HG03469 (cell line): ENCODE measurements around the gene FTL.

ENCODE experiments used
- ATAC-seq: cut with Tn5 transposase; IDR thresholded peaks from one replicate; pipeline ENCODE4 v1.9.1; 2021; ENCODE audit warnings: mild to moderate bottlenecking, moderate library complexity, moderate number of reproducible peaks; ENCODE audit not compliant: unreplicated experiment

The FTL gene

DNA sequence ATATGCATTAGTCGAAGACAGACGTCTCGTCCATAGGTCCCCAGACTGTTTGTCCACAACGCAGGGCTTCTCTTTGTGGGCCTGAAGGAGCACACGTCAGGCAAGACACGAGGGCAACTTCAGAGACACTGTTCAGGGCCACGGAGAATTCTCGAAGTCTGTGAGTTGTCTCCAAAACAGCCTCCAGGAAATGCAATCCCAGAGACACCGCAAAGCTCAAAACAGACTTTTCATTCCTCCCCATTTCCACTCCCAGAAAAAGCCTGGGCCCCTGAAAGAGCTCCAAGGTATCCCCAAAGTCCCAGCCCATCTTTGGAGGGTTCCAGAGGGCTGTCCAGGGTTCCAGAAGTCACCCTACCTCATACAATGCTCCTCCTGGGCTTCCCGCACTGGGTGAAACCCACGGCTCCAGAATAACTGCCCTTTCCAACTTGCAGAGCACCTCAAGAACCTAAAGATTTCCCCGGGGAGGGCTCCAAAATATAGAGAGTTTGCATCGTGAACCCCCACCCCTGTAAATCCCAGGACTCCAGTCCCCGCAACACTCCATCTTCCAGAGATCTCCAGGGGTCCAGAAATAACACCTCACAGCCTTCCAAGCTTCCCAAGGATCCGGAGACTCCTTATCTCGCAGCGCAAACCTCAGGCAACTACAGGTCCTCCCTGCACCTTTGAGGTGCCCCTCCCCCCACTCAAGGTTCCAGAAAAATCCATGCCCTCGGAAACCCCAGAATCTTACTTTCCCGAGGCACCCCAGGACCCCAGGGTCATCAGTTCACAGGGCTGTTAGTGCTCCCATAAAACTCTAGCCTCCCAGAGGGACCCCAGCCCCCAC is 687 bp upstream of the FTL start:
- no peak for ATAC-seq

DNA sequence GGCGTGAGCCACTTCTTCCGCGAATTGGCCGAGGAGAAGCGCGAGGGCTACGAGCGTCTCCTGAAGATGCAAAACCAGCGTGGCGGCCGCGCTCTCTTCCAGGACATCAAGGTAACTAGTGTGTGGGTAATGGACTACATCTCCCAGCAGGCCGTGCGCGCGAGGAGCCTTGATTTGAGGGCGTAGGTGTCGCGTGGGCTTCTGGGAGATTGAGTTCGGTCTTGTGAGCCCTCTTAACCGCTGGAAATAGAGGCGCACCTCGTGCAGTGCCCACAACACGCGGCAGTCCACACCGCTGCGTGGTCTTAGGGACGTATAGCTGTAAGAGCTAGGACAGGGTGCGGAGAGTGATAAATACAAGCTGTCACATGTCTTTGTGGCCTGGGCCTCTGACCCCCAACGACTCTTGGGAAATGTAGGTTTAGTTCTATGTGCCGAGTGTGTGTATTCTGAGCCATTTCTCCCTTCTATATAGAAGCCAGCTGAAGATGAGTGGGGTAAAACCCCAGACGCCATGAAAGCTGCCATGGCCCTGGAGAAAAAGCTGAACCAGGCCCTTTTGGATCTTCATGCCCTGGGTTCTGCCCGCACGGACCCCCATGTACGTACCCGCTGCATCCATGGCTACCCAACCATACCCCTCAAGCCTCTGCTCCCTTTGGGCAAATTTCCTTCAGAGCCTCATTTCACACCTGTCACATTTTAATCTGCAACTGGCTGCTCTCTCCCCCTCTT is 864 bp downstream of the FTL start:
- ATAC-seq: no peak

DNA sequence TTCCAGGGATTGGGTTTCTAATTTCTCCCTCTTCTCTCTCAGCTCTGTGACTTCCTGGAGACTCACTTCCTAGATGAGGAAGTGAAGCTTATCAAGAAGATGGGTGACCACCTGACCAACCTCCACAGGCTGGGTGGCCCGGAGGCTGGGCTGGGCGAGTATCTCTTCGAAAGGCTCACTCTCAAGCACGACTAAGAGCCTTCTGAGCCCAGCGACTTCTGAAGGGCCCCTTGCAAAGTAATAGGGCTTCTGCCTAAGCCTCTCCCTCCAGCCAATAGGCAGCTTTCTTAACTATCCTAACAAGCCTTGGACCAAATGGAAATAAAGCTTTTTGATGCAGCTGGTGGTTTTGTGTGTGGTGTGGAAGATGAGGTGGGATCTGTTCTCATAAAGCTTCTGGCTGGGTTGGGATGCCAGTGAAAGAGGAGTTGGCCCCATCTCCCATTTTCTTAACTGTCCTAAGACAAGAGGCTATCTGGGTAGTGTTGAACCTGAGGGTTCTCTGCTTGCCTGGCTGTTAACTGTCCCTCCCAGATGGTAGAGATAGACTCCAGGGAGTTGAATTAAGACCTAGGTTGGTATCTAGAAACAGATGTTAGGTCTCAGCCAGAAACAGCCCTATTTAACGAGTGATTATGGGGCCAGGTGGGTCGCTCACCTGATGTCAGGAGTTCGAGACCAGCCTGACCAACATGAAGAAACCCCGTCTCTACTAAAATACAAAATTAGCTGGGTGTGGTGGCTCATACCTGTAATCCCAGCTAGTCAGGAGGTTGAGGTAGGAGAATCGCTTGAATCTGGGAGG is 1.6 kb downstream of the FTL start:
- no peak for ATAC-seq

DNA sequence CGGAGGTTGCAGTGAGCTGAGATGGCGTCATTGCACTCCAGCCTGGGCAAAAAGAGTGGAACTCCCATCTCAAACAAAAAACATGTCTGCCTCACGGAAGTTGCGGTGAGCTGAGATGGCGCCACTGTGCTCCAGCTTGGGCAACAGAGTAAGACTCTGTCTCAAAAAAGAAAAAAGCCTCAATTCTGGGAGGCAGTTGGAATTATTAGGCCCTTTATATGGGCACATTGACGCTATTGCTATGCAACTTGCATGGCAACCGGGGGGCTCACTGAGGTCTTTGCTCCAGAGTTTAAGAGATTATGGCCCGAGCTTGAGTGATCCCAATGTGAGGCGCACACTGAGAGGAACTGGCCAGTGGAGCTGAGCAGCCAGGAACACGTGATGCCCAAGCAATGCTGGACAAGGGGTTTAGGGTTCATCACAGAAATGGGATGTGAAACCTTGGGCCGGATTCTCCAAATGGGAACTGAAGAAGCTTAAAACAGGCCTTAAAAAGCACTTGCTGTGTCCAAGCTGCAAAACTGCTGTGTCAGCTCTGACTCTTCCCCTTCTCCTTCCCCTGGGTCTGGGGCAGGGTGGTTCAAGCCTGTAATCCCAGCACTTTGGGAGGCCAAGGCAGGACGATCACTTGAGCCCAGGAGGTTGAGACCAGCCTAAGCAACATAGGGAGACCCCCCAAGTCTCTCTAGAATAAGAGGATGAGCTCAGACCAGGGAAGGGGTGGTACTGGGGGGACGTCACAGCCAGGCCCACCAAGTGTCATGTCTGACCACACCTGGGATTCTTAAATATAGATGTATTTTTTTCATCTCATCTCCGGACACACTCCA is 2.5 kb downstream of the FTL start:
- no peak for ATAC-seq

DNA sequence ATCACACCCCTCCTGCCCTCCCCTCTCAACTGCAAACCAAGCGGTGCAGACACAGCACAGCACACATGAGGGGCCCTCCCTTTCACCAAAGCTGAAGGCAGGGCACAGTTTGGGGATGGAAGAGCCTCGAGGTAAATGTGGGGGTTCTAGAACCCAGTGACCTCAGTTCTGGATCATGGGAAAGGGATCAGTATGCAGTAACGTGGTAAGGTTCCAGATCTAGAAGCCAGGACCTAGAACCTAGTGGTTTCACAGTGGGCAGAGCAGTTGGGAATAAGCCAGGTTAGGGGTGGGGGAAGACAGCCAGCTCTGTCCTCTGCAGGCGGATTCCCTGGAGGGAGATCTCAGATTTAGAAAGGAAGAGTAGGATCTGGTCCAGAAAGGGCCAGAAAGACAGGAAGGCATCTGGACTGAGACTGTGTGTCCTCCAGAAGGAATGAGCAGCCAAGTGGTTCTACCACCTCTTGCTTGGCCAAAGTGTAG is 3.1 kb downstream of the FTL start:
- no peak for ATAC-seq

DNA sequence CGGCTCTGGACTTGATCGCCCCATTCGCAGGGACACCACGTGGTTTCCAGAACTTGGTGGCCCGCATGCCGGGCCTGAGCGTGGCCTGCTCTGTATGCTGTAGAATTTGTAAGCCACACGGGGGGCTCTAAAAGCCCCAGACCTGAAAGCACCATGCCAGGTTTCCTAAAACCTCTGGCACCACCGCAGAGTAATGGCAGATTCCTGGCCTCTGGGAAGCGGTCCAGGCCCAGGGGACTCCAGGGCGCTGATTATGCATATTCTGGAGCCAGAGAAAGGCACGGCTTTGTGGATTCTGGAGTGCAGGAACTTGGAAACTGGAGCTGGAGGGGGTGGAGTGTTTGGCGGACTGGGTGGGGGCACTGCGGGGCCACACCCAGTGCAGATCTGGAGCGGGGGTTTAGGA is 3.7 kb downstream of the FTL start:
- ATAC-seq: no peak

DNA sequence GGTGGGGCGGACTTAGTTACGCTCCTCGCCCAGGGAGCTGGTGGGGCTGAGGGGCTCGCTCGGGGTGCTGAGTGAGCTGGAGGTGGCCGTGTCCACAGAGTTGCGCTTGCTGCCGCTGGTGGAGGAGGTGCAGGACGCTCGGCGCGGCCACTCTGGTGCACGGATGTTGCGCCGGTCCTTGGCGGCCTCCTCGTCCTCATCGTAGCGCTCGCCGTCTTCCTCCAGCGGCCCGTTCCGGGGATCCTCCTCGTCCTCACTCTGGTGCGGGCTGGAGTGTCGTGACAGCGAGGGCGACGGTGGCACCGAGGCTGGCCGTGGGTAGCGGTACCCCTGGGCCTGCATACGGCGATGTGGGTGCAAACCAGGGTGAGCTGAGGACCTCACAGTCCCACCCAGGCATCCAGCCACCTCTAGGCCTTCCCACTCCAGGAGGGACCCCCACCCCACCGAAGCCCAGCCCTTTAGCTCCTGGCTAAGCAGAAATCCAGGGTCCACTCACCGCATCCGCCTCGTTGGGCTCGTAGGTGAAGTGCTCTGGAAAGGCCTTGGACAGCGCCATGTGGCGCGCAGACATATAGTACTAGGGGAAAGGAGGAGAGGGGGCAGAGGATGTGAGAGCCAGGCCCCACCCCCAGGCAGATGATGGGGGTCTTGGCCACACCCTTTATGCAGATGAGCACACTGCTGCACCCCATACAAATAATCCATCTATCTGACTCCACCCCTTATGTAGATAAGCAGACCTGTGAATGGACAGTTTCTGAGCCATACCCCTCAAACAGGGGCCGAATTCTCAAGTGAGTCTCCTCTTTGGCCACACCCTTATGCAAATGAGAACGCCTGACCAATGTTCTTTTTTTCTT is 4.4 kb downstream of the FTL start:
- no peak for ATAC-seq

DNA sequence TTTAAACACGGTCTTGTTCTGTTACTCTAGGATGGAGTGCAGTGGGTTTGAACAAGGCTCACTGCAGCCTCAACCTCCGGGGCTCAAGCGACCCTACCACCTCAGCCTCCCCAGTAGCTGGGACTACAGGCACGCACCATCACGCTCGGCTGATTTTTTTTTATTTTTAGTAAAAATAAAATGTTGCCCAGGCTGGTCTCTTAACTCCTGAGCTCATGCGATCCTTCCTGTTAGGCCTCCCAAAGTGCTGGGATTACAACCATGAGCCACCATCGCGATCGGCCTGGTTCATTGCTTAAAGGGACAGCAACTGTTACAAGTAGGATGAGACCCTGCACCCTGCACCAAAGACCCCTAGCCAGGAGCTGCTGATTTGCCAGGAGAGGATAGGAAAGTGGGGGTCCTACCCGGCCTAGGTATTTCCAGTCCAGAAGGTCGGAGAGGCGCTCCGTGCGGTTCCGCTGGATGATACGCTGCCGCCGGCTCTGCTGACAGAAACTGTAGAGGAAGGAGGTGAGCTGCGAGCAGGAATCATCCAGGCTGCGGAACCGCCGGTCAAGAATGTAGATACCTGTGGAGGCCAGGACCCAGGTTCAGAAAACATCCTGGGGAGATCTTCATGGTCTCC is 5.1 kb downstream of the FTL start:
- no peak for ATAC-seq

DNA sequence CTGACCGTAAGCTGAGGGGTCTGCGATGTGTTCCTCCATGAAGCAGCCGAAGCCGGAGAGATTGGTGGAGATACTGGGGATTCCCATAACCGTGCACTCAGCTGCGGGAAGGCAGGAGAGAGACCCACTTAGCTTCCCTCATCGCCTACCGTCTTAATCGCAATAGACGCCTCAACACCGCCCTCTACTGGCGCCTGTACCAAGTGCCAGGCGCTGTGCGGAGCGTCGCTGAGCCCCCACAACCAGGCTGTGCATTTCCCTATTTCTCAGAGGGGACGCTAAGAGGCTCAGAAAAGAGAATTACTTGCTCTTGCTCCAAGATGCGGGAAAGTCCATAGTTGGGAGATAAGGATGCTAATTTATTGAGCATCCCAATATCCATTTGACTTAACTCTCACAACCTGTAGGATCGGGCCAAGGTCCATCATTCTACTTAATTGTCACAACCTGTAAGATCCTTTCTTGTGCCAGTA is 5.8 kb downstream of the FTL start:
- ATAC-seq: no peak

DNA sequence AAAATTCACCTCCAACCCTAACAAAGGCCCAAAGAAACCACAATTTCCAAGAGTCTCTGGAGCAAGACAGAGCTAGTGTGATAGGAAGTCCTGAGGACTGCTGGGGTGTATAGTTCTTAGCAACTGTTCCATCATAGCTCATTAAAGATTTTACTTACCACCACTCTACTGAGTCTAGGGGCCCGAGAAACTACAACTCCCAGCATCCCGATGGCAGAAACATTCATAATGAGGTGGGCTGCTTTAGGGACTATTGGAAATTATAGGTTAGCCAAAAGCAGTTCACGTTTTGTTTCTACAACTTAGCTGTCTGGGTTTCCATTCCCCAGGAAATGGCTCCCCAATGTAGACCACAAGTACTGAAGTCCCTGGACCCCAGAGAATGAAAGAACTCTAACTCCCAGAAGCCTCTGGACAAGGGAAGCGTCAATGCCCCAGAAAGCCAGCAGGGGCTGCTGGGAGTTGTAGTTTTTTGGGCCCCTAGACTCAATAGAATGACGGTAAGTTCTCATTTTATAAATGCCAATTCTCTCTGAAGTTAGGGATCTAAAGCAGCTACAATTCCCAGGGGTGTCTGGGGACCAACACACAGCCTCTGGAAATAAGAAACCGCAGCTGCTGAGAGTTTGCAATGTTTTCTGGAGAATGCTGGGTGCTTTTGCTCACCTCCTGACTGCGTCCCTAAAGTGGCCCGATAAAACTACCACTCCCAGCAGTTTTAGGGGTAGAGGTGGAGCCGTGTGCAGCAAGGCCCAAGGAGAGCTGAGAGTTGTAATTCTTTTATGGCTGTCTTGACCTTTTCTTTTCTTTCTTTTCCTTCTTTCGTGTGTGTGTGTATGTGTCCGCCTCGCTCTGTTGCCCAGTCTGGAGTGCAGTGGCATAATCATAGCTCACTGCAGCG is 11.1 kb downstream of the FTL start:
- no peak for ATAC-seq

DNA sequence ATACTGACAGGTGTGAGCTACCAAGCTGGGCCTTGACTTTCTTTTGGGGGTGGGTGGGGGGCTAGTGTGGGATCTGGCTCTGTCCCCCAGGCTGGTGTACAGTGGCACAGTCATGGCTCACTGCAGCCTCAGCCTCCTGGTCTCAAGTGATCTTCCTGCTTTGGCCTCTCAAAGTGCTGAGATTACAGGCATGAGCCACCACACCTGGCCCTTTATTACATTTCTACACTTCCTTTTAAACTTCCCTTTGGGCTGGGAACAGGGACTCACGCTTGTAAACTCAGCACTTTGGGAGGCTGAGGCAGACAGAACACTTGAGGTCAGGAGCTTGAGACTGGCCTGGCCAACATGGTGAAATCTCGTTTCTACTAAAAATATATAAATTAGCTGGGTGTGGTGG is 12.0 kb downstream of the FTL start:
- ATAC-seq: no peak

DNA sequence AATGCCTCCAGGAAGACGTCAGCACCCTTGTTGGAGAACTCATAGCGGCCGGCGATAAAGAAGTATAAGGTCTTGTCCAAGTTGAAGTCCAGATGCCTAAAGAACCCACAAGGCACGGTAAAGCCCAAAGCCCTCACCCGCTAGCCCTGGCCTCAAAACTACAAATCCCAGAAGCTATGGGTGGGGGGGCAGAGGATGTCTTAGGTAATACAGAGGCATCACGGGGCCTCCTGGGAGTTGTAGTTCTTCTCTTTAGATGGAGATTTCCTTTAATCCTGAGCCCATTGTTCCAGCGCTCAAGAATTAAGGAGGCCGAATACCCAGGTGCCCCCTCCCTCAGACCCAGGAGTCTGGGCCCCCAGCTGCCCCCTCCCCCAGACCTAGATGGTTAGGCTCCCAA is 17.2 kb downstream of the FTL start:
- ATAC-seq: no peak

DNA sequence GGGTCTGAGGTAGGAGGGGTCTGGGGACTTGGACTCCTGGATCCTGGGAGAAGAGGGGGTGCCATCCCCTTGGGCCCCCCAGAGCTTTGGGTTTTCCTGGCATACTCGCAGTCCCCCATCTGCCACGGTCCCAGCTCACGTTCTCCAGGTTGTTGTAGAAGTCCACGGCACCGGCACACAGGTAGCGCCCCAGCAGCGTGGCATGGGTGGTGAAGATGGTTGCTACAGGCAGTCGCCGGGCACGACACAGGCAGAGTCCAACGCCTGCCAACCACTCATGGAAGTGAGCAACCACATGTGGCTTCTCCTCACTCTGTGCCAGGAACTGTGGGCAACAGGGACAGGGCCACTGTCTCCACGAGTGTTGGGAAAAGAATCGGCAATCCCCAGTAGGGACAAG is 20.6 kb downstream of the FTL start:
- ATAC-seq: no peak

DNA sequence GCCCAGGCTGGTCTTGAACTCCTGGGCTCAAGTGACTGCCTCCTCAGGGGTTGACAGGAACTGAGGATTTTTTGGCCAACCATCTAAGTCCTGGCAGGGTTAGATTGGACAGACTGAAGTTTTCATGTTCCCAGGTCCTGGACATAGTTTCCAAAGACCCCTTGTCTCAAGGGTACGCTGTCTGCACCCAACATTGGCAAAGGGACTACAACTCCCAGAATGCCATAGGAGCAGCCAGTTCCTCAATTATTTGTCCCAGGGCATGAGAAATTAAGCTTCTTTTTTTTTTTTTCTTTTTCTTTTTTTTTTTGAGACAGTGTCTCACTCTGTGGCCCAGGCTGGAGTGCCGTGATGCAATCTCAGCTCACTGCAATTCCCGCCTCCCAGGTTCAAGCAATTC is 21.1 kb downstream of the FTL start:
- no peak for ATAC-seq

DNA sequence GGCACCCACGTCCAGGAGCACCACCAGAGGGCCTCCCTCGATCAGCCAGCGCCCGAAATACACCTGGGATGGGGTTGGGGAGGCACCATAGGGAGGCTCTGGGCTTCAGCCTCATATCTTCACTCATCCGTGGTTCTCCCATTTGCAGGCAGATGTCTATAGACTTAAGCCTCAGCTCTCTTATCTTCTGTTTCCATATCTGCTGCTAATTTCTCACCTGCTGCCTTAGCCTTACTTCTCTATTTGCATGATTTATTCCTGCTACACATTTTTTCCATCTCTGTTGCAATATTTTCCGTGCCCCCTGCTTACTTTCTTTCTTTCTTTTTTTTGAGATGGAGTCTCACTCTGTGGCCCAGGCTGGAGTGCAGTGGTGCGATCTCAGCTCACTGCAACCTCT is 22.2 kb downstream of the FTL start:
- no peak for ATAC-seq

DNA sequence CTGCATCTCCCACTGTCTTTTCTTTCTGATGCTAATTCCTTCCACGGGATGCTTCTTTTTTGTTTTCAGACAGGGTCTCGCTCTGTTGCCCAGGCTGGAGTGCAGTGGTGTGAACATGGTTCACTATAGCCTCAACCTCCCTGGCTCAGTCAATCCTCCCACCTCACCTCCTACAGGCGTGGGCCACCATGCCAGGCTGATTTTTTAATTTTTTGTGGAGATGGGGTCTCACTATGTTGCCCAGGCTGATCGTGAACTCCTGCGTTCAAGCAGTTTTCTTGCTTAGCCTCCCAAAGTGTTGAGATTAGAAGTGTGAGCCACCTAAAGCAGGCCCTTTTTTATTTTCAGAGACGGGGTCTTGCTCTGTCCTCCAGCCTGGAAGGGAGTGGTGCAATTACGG is 23.2 kb downstream of the FTL start:
- no peak for ATAC-seq

DNA sequence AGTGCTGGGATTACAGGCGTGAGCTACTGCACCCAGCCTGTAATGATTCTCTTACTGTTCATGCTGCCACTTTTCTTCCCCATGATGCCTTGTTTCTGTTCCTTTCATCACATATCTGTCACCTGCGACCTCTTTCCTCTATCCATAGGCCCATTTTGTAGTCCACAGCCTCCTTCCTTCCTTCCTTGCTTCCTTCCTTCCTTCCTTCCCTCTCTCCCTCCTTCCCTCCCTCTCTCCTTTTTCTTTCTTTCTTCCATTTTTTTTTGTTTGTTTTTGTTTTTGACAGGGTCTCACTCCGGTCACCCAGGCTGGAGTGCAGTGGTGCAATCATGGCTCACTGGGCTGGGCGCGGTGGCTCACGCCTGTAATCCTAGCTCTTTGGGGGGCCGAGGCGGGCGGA is 23.8 kb downstream of the FTL start:
- no peak for ATAC-seq

DNA sequence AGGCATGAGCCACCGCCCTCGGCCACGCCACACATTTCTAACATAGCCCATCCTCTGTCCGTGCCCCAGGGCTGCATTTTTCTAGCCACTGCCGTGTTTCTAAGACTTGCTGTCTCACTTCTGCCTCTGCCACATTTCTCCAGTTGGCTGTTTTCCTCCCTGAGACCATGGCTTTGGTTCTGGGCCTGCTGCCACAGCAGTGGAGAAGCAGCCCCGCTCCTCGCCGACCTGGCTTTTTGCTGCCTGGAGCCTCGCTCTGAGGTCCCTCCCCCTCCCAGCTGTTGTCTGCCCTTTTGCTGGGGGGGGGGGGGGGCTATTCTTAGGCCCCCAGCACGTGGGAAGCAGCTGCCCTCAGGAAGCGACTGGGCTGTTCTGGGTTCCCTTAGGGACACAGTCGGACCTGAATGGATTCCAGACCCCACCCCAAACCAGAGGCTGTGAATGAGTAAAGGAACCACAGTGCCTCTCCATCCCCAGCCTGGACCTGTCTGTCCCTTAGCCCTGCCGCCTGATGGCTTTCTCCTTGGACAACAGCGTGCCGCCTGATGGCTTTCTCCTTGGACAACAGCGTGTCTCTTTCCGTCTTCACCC is 24.7 kb downstream of the FTL start:
- no peak for ATAC-seq
